ENCODE measurements around the gene SHC2. TPM values are rescaled to one million over a fixed set of nuclear protein-coding genes. Genes with fewer than 3 reads are reported as not detected.
"Not testable (repeated sequence)": the region's sequence is repeated elsewhere in the genome, so short reads cannot be mapped to it uniquely, and the experiment has no call there.

The SHC2 gene
- total RNA-seq, 1 donor from 2014 or later = 343 TPM

- DNase-seq = no peak
- H3K4me1 Mint-ChIP-seq (ENCODE audit: low read depth, unreplicated experiment) = peaks cover 17% of the 10 kb centered on the region
Measured at GRCh38 chr19:389255-389934, 71.4 kb downstream of the SHC2 start.

DNA sequence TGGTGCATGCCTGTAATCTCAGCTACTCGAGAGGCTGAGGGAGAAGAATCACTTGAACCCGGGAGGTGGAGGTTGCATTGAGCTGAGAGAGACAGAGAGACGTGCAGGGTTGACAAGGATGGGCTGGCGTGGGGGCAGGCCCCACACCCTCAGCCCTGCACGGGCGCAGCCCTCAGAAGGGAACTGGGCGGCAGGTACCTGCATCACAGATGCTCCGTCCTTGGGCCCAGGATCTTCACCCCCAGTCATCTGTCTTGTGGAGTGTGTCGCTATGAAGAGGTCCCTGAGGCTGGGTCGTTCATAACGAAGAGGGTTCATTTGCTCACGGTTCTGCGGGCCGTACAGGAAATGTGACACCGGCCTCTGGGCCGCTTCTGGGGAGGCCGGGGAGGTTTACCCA, 72.1 kb downstream of the SHC2 start:
- Mint-ChIP-seq H3K4me1 (ENCODE audit: low read depth, unreplicated experiment) (peaks cover 18% of the 10 kb centered on the region), H3K9me3 (ENCODE audit: unreplicated experiment) (peaks cover 12% of the 10 kb centered on the region), H3K4me3 (ENCODE audit: unreplicated experiment) (no peak overlapping the region), H3K36me3 (ENCODE audit: unreplicated experiment) (no peaks in the 10 kb centered on the region), H3K27me3 (ENCODE audit: unreplicated experiment) (peaks cover 19% of the 10 kb centered on the region), H3K27ac (ENCODE audit: unreplicated experiment) (no peak overlapping the region)
- TF ChIP-seq CTCF (IDR thresholded peaks at IDR 0.05; ENCODE audit: partially characterized antibody, unreplicated experiment) = no peak
- no peak for DNase-seq

More at GRCh38 chr19:389255-389934, 71.4 kb downstream of the SHC2 start:
- H3K27me3 Mint-ChIP-seq (ENCODE audit: unreplicated experiment) = peaks cover 20% of the 10 kb centered on the region
- no peak overlapping the region for H3K27ac Mint-ChIP-seq (ENCODE audit: unreplicated experiment)
- H3K9me3 Mint-ChIP-seq (ENCODE audit: unreplicated experiment) = peaks cover 15% of the 10 kb centered on the region
- no peak for TF ChIP-seq CTCF (IDR thresholded peaks at IDR 0.05; ENCODE audit: partially characterized antibody, unreplicated experiment)
- H3K4me3 Mint-ChIP-seq (ENCODE audit: unreplicated experiment) = no peak overlapping the region
- H3K36me3 Mint-ChIP-seq (ENCODE audit: unreplicated experiment) = no peaks in the 10 kb centered on the region

GRCh38 chr19:387777-388176, 73.1 kb downstream of the SHC2 start:
- Mint-ChIP-seq H3K4me1 (ENCODE audit: low read depth, unreplicated experiment) (peaks cover 18% of the 10 kb centered on the region), H3K4me3 (ENCODE audit: unreplicated experiment) (no peak overlapping the region), H3K27me3 (ENCODE audit: unreplicated experiment) (peaks cover 16% of the 10 kb centered on the region), H3K36me3 (ENCODE audit: unreplicated experiment) (peaks cover 6% of the 10 kb centered on the region), H3K27ac (ENCODE audit: unreplicated experiment) (no peak overlapping the region), H3K9me3 (ENCODE audit: unreplicated experiment) (peaks cover 9% of the 10 kb centered on the region)
- no peak for TF ChIP-seq CTCF (IDR thresholded peaks at IDR 0.05; ENCODE audit: partially characterized antibody, unreplicated experiment)
- no peak for DNase-seq

- Mint-ChIP-seq H3K27ac (ENCODE audit: unreplicated experiment) (peak overlapping the region; percentile 38), H3K9me3 (ENCODE audit: unreplicated experiment) (peaks cover 10% of the 10 kb centered on the region), H3K27me3 (ENCODE audit: unreplicated experiment) (peaks cover 18% of the 10 kb centered on the region), H3K4me1 (ENCODE audit: low read depth, unreplicated experiment) (peaks cover 18% of the 10 kb centered on the region)
- H3K4me3 Mint-ChIP-seq (ENCODE audit: unreplicated experiment); H3K36me3 Mint-ChIP-seq (ENCODE audit: unreplicated experiment): not testable (repeated sequence)
- peak; percentile 33 for DNase-seq
Measured at GRCh38 chr19:386632-387301, 74.1 kb downstream of the SHC2 start.

DNA sequence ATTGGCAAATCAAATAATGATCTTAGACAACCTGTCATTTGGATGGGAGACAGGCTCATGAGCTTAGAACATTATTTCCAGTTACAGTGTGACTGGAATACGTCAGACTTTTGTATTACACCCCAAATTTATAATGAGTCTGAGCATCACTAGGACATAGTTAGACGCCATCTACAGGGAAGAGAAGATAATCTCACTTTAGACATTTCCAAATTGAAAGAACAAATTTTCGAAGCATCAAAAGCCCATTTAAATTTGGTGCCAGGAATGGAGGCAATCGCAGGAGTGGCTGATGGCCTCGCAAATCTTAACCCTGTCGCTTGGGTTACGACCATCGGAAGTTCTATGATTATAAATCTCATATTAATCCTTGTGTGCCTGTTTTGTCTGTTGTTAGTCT, 74.6 kb downstream of the SHC2 start:
- H3K4me3 Mint-ChIP-seq (ENCODE audit: unreplicated experiment); H3K27ac Mint-ChIP-seq (ENCODE audit: unreplicated experiment): not testable (repeated sequence)

GRCh38 chr19:384799-385169, 76.0 kb downstream of the SHC2 start:
- Mint-ChIP-seq H3K4me3 (ENCODE audit: unreplicated experiment) (no peak overlapping the region), H3K9me3 (ENCODE audit: unreplicated experiment) (peaks cover 17% of the 10 kb centered on the region), H3K36me3 (ENCODE audit: unreplicated experiment) (peaks cover 14% of the 10 kb centered on the region), H3K4me1 (ENCODE audit: low read depth, unreplicated experiment) (peaks cover 18% of the 10 kb centered on the region), H3K27ac (ENCODE audit: unreplicated experiment) (peak overlapping the region; percentile 78), H3K27me3 (ENCODE audit: unreplicated experiment) (peaks cover 17% of the 10 kb centered on the region)
- no peak for DNase-seq
- no peak for TF ChIP-seq CTCF (IDR thresholded peaks at IDR 0.05; ENCODE audit: partially characterized antibody, unreplicated experiment)

More for the DNA sequence above, 74.6 kb downstream of the SHC2 start:
- Mint-ChIP-seq H3K4me1 (ENCODE audit: low read depth, unreplicated experiment) (peaks cover 18% of the 10 kb centered on the region), H3K27me3 (ENCODE audit: unreplicated experiment) (peaks cover 13% of the 10 kb centered on the region), H3K9me3 (ENCODE audit: unreplicated experiment) (peaks cover 10% of the 10 kb centered on the region)
- H3K36me3 Mint-ChIP-seq (ENCODE audit: unreplicated experiment); DNase-seq: not testable (repeated sequence)

Measured in glutamatergic neuron (in vitro differentiated cells).